H1 (cell line): ENCODE data around the gene BCAM. TPM values are rescaled to one million over a fixed set of nuclear protein-coding genes. Genes with fewer than 3 reads are reported as not detected.

ENCODE experiments used
- ASH2L ChIP-seq: fragments of 200-600, 300-600 bp; sonication (generic); IDR thresholded peaks from one replicate; pipeline ENCODE4 v1.7.1; 2017; ENCODE audit warnings: low read length
- ATF2 ChIP-seq: IDR thresholded peaks from 2 replicates; pipeline ENCODE4 v1.6.1; 2012; ENCODE audit warnings: low read length, inconsistent platforms
- E2F6 ChIP-seq: IDR thresholded peaks from 2 replicates; pipeline ENCODE4 v1.6.1; 2012; ENCODE audit warnings: inconsistent platforms
- KDM4A ChIP-seq: IDR thresholded peaks from one replicate; pipeline ENCODE4 v1.7.1; 2012; ENCODE audit warnings: low read depth, mild to moderate bottlenecking, moderate library complexity, low read length, inconsistent platforms; ENCODE audit not compliant: severe bottlenecking
- KDM5A ChIP-seq: fragments of 200-600 bp; IDR thresholded peaks from 2 replicates; pipeline ENCODE4 v1.7.1; 2012; ENCODE audit warnings: mild to moderate bottlenecking, low read length, inconsistent platforms, mixed read lengths
- RAD21 ChIP-seq, 2 experiments: IDR thresholded peaks in 1 of 2; conservative IDR thresholded peaks in 1 of 2; 2 replicates each; pipeline ENCODE4 v1.6.1; 2011; ENCODE audit warnings: low read depth in 2 of 2, low read length in 2 of 2, improper control_type of control experiment in 1 of 2, inconsistent platforms in 1 of 2, mild to moderate bottlenecking in 1 of 2, moderate library complexity in 1 of 2
- SIN3A ChIP-seq, 2 experiments: IDR thresholded peaks in 1 of 2; conservative IDR thresholded peaks in 1 of 2; 2 replicates each; pipeline ENCODE4 v1.6.1; 2011 to 2012; ENCODE audit warnings: low read length in 2 of 2, improper control_type of control experiment in 1 of 2, low read depth in 1 of 2, mild to moderate bottlenecking in 1 of 2
- polyA plus RNA-seq, 7 experiments: library from polyadenylated mRNA; depleted of rRNA in 3 of 7; stranded (reverse) in 5 of 7; unstranded in 2 of 7; fragments of >200 nt in 5 of 7; fragments of 200-250 nt in 2 of 7; gene quantifications; 1 replicate in 5 of 7; 2 replicates in 1 of 7; 4 replicates in 1 of 7; pipeline versions ENCODE4 v1.2.1 to v1.2.3, GENCODE V29; 2011 to 2013; ENCODE audit warnings: missing spikeins in 2 of 7, mixed read lengths in 2 of 7
- total RNA-seq: library from RNA; stranded (reverse); fragmentation: NEBNext Ultra II Directional; extraction: Animal tissue kit (Norgen Biotek cat#: 25700); gene quantifications from 2 replicates; pipeline ENCODE4 v1.2.1, GENCODE V29; 2021

BCAM gene
- total and polyA plus RNA-seq, 2 of the 8 experiments (the other 6 are each of a cell fraction or from before 2014, with no cell fraction given): 32.5 to 81.4 TPM

GRCh38 chr19:44800461-44800860, 8.4 kb upstream of the BCAM start (continued):
- TF ChIP-seq E2F6 (no peak), ATF2 (no peak), ASH2L (no peak), KDM4A (no peak), RAD21 (IDR thresholded peaks at IDR 0.05 in 1 of 2, conservative IDR thresholded peaks at IDR 0.05 in 1 of 2; ENCODE audit: low read depth in 2 of 2, low read length in 2 of 2) (peak; percentile 76 to 78), SIN3A (conservative IDR thresholded peaks at IDR 0.05 in 1 of 2, IDR thresholded peaks at IDR 0.05 in 1 of 2; ENCODE audit: low read depth in 1 of 2, low read length in 2 of 2) (0 out of 4 replicates have a peak, but pooled peaks of 1 of the 2 experiments have one; percentile 35), KDM5A (no peak)
